HG03097 (cell line): ENCODE measurements around the gene ORMDL2.
"Not testable (repeated sequence)": the region's sequence is repeated elsewhere in the genome, so short reads cannot be mapped to it uniquely, and the experiment has no call there.

Experiments
- ATAC-seq: cut with Tn5 transposase; IDR thresholded peaks from one replicate; pipeline ENCODE4 v1.9.1; 2021; ENCODE audit not compliant: unreplicated experiment, low FRiP score

ORMDL2 gene

DNA sequence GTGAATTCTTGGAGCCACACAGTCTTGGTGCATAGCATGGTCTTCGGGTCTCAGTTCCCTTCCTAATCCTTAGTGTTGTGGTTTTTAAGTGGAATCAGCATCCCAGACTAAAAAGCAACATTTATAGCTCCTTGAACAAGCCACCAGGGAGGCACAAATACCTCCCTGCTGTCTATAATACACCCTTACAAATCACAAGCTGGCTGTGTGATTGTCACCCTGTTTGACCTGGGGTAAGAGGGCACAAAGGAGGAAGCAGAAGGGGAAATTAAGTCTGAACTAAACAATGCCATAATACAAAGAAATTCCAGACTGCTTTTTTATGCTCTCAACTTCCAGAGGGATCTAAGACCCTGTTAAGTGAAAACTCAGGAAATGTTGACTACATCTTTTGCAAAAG is 32.6 kb downstream of the ORMDL2 start:
- ATAC-seq, result no peak

DNA sequence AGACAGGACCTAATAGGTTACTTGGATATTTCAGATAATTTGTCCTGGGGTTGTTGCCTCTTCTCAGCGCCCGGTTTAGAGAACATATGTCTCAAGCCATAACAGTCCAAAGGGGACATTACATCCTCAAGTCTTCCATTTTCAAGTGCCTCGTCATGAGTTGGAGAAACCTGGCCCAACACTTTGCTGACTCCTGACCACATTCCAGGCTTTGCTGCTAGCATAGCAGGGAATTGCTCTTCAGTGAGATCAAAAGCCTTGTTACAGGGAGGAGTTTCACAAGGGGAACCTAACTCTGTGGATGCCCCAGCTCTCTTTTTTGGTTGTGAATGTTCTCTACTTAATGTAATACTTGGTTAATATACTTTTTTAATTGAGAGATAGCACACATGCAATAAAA is 33.1 kb downstream of the ORMDL2 start:
- ATAC-seq, result no peak

DNA sequence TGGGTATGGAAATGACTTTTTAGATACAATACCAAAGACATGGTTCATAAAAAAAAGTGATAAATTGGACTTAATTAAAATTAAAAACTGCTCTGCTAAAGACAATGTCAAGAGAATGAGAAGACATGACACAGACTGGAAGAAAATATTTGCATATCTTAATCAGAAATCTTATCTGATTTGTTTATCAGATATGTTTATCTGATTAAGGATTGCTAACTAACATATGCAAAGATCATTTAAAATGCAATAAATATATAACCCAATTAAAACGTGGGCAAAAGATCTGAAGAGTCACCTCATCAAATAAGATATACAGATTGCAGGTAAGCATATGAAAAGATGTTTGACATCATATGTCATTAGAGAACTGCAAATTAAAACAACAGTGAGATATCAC is 34.9 kb downstream of the ORMDL2 start:
- ATAC-seq, result no peak

DNA sequence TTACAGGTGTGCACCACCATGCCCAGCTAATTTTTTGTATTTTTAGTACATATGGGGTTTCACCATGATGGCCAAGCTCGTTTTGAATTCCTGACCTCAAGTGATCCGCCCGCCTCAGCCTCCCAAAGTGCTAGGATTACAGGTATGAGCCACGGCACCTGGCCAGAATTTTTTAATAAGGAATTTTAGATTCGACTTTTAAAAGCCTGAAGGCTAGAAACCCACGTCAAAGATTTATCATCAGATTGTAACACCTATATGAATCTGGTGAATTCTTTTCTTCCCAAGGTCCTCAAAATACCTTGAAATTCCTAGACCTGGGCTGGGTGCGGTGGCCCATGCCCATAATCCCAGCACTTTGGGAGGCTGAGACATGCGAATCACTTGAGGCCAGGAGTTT is 43.6 kb downstream of the ORMDL2 start:
- ATAC-seq, result no peak

DNA sequence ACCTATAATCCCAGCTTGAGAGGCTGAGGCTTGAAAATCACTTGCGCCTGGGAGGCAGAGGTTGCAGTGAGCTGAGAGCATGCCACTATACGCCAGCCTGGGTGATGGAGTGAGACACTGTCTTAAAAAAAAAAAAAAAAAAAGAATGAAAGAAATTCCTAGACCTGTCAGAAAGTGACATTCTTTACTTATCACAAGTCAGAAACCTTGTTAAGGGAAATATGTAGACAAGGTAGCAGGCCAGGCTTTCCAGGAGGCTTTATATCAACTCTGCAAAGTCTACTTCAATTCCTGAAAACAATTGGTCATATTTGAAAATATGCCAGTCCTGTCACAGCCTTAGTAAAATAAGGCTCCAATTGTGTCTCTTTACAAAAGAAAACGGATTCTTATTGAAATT is 44.0 kb downstream of the ORMDL2 start:
- no peak for ATAC-seq

DNA sequence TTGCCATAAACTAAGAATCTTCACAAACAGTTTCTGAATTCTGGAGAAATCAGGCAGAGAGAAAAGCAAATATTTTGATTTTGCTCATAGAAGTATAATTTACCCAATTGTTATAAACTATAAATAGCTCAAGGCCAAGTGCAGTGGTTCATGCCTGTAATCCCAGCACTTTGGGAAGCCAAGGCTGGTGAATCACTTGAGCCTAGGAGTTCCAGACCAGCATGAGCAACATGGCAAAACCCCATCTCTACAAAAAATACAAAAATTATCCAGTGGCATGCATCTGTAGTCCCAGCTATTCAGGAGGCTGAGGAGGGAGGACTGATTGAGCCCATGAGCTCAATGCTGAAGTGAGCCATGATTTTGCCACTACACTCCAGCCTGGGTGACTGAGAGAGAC is 44.4 kb downstream of the ORMDL2 start:
- no peak for ATAC-seq

DNA sequence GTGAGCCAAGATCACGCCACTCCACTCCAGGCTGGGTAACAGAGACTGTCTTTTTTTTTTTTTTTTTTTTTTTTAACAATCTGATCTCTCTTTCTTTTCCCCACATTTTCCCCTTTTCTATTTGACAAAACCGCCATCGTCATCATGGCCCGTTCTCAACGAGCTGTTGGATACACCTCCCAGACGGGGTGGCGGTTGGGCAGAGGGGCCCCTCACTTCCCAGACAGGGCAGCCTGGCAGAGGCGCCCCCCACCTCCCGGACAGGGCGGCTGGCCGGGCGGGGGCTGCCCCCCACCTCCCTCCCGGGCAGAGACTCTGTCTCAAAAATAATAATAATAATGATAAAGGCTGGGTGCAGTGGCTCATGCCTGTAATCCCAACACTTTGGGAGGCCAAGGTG is 45.1 kb downstream of the ORMDL2 start:
- ATAC-seq, result not testable (repeated sequence)

DNA sequence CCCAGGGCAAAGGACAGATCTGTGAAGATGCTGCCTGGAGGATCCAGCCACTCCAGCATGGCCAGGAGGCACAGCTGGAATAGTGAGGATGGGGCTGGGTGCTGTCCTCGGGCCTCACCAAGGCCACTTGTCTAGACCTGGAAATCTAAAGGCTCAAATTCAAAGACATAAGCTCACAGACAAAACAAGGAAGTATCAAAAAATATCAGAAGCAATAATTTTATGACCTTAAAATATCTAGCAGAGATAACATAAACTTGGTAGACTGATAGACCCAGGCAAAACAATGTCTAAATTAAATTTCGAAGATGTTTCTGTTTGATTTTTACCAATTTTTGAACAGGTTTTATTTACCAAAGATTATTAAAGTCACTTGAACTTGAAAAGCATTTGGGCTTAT is 47.5 kb downstream of the ORMDL2 start:
- no peak for ATAC-seq

DNA sequence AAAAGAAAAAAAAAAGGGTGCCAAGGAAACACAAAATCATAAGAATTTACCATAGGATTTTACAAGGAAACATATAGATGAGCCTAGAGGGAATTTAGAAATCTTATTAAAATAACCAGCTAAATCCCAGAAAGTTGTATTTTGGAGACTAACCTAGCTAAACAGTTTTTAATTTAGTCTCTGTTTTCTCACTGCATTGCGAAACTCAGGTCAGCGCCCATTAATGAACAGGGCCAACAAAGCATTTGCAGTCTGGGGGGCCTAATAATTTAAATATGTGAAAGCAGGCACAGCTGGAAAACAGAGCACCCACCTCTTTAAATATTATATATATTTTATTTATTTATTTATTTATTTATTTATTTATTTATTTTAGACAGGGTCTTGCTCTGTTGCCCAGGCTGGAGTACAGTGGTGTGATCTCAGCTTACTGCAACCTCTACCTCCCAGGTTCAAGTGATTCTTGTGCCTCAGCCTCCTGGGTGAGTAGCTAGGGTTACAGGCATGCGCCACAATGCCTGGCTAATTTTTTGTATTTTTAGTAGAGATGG is 48.7 kb downstream of the ORMDL2 start:
- ATAC-seq, result not testable (repeated sequence)
